Smooth muscle cell (in vitro differentiated cells): ENCODE data around the gene GOLGA6L22. TPM values are rescaled to one million over a fixed set of nuclear protein-coding genes. Genes with fewer than 3 reads are reported as not detected.
"Not testable (repeated sequence)": the region's sequence is repeated elsewhere in the genome, so short reads cannot be mapped to it uniquely, and the experiment has no call there.

Source experiments
- DNase-seq: peaks from one replicate; lab custom pipeline; 2025; ENCODE audit not compliant: unreplicated experiment; lab: John Stamatoyannopoulos, UW
- H2AFZ ChIP-seq: fragments of 200-600 bp; sonication (generic); 2 replicates; pipeline ENCODE4 v1.6.0; 2016; ENCODE audit warnings: antibody characterized with exemption, low read depth, mild to moderate bottlenecking
- H3F3A ChIP-seq: fragments of 200-600 bp; sonication (generic); 2 replicates; pipeline ENCODE4 v1.6.0; 2017; ENCODE audit warnings: antibody characterized with exemption, low read depth
- H3K27ac ChIP-seq: fragments of 200-600 bp; sonication (generic); 2 replicates; pipeline ENCODE4 v1.5.1; 2016; ENCODE audit warnings: low read depth, mild to moderate bottlenecking
- H3K27me3 ChIP-seq: fragments of 200-600 bp; sonication (generic); 2 replicates; pipeline ENCODE4 v1.6.1; 2016; ENCODE audit warnings: low read depth, mild to moderate bottlenecking
- H3K36me3 ChIP-seq: fragments of 200-600 bp; sonication (generic); 2 replicates; pipeline ENCODE4 v1.5.1; 2016; ENCODE audit warnings: low read depth
- H3K4me1 ChIP-seq: fragments of 200-600 bp; sonication (generic); 2 replicates; pipeline ENCODE4 v1.5.1; 2016; ENCODE audit warnings: low read depth
- H3K4me2 ChIP-seq: fragments of 200-600 bp; sonication (generic); 2 replicates; pipeline ENCODE4 v1.6.0; 2016; ENCODE audit warnings: mild to moderate bottlenecking
- H3K4me3 ChIP-seq: fragments of 200-600 bp; sonication (generic); 2 replicates; pipeline ENCODE4 v1.5.1; 2016; ENCODE audit warnings: mild to moderate bottlenecking
- H3K79me2 ChIP-seq: fragments of 200-600 bp; sonication (generic); 2 replicates; pipeline ENCODE4 v1.6.0; 2016; ENCODE audit warnings: low read depth, mild to moderate bottlenecking
- H3K9ac ChIP-seq: fragments of 200-600 bp; sonication (generic); 2 replicates; pipeline ENCODE4 v1.6.0; 2016; ENCODE audit warnings: low read depth
- H3K9me3 ChIP-seq: fragments of 200-600 bp; sonication (generic); replicated peaks from 2 replicates; pipeline ENCODE4 v1.5.1; 2016; ENCODE audit warnings: low read depth
- H4K20me1 ChIP-seq: fragments of 200-600 bp; sonication (generic); 2 replicates; pipeline ENCODE4 v1.6.0; 2016; ENCODE audit warnings: low read depth
- WGBS: methylation state at CpG from one replicate; pipeline ENCODE4 v1.1.7; 2016; ENCODE audit warnings: low lambda C conversion rate; 5-methylcytosine and 5-hydroxymethylcytosine counted together
- polyA plus RNA-seq: library from polyadenylated mRNA; unstranded; fragments of >200 nt; fragmentation: Nextera tagmentation; extraction: Ambion mirVana; gene quantifications from 2 replicates; pipeline ENCODE4 v1.2.1, GENCODE V29; 2016
- total RNA-seq: library from RNA; depleted of rRNA; stranded (reverse); fragments of >200 nt; gene quantifications from 2 replicates; pipeline ENCODE4 v1.2.3, GENCODE V29; 2014

Gene GOLGA6L22, protein sequence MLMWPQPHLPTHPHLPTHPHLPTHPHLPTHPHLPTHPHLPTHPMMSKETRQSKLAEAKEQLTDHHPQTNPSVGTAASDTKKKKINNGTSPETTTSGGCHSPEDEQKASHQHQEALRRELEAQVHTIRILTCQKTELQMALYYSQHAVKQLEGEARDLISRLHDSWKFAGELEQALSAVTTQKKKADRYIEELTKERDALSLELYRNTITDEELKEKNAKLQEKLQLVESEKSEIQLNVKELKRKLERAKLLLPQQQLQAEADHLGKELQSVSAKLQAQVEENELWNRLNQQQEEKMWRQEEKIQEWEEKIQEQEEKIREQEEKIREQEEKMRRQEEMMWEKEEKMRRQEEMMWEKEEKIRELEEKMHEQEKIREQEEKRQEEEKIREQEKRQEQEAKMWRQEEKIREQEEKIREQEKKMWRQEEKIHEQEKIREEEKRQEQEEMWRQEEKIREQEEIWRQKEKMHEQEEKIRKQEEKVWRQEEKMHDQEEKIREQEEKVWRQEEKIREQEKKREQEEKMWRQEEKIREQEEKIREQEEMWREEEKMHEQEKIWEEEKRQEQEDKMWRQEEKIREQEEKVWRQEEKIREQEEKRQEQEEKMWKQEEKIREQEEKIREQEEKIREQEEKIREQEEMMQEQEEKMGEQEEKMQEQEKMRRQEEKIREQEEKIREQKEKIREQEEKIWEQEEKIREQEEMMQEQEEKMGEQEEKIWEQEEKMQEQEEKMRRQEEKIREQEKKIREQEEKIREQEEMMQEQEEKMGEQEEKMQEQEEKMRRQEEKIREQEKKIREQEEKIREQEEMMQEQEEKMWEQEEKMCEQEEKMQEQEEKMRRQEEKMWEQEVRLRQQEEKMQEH
- total RNA-seq, result not detected in 2 replicates
- not detected in 2 replicates for polyA plus RNA-seq

DNA sequence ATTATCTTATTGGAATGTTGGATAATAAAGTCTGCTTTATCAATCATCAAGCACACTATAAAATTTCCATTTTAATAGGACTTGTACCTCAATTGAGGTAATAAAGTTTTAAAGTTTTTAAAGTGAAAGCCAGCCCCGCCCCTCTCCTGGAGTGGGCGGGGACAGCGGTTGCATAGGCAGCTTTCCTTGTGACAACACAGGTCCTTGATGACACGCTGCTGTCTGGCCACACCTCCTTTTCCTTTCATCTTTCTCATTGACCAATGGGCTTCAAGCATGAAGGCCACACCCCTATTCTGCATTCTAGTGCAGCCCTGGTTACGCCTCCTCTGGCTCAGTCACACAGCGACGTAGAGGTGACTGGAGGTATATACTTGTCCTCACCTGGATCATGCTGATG is at the start of gene GOLGA6L22:
TSS of gene GOLGA6L22 (plus strand) at position 301 of the 400 bp plus-strand sequence. CDS start at position 392, 91 bp downstream.
- not testable (repeated sequence) for H3K9me3 ChIP-seq, H3K4me1 ChIP-seq, H3K27ac ChIP-seq, H3K79me2 ChIP-seq, H2AFZ ChIP-seq, H3K36me3 ChIP-seq, DNase-seq, H4K20me1 ChIP-seq, H3K27me3 ChIP-seq, H3K4me2 ChIP-seq, H3F3A ChIP-seq, H3K4me3 ChIP-seq, H3K9ac ChIP-seq
- no CpG with 5 or more reads among the region's 7 CpGs for WGBS

DNA sequence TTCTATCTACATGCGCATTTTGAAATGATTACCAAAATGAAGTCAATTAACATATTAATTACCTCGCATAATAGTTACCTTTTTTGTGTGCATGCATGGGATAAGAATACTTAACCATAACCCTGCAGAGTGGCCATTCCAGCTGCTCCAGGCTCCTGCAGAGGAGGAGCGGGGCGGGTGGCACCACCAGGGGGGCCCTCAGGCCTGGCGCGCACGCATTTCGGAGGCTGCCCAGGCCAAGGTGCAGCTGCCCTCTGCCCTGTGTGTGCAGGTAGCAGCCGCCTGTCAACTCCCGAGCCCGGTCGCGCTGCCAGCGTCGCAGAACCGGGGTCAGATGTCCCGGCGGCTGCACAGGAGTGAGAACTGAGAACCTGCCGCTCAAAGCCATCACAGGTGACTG is 41.4 kb upstream of the GOLGA6L22 start:
- WGBS, result 90% methylated on average over 8 of the region's 19 CpGs
- H3K4me2 ChIP-seq, H3K27me3 ChIP-seq, DNase-seq, H3K9me3 ChIP-seq, H2AFZ ChIP-seq, H3K4me1 ChIP-seq, H3K36me3 ChIP-seq, H3K79me2 ChIP-seq, H4K20me1 ChIP-seq, H3K4me3 ChIP-seq, H3K9ac ChIP-seq, H3K27ac ChIP-seq, H3F3A ChIP-seq: not testable (repeated sequence)

DNA sequence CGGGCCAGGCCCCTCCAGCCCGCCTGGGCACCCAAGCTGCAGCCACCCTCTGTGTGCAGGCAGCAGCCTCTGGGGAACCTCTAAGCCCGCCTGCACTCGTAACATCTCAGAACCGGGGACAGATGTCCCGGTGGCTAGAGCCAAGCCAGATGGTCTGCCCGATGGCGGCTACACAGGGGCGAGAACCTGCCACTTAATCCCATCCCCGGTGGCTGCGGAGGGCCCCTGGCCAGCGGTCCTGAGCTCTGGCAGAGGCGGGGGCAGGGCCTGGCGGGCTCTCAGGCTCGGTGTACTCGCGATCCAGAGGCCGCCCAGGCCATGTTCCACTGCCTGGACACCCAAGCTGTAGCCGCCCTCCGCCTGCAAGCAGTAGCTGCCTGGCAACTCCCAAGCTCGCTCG is 40.9 kb upstream of the GOLGA6L22 start:
- not testable (repeated sequence) for H3K9ac ChIP-seq, H3K4me1 ChIP-seq
- WGBS, result 92% methylated on average over 10 of the region's 22 CpGs

DNA sequence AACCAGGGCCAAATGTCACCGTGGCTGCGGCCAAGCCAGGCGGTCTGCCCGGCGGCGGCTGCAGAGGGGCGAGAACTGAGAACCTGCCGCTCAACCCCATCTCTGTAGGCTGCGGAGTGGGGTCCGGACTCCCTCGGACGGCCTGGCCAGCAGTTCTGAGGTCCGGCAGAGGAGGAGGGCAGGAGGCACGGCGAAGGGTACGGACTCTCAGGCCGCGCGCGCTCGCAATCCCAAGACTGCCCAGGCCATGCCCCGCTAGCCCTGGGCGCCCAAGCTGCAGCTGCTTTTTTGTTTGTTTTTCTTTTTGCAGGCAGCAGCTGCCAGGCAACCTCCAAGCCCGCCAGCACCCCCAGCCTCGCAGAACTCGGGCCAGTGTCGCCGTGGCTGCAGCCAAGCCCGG is 40.5 kb upstream of the GOLGA6L22 start:
- H3K9me3 ChIP-seq, H3K4me1 ChIP-seq, H3K36me3 ChIP-seq, DNase-seq, H3K4me2 ChIP-seq, H3F3A ChIP-seq, H3K27me3 ChIP-seq, H4K20me1 ChIP-seq, H3K79me2 ChIP-seq, H2AFZ ChIP-seq, H3K9ac ChIP-seq, H3K27ac ChIP-seq, H3K4me3 ChIP-seq: not testable (repeated sequence)
- no CpG with 5 or more reads among the region's 29 CpGs for WGBS

More for the DNA sequence above, 40.9 kb upstream of the GOLGA6L22 start:
- H3F3A ChIP-seq, H3K79me2 ChIP-seq, H4K20me1 ChIP-seq, H3K9me3 ChIP-seq, H3K4me2 ChIP-seq, H3K27me3 ChIP-seq, H3K4me3 ChIP-seq, H3K36me3 ChIP-seq, DNase-seq, H3K27ac ChIP-seq, H2AFZ ChIP-seq: not testable (repeated sequence)

DNA sequence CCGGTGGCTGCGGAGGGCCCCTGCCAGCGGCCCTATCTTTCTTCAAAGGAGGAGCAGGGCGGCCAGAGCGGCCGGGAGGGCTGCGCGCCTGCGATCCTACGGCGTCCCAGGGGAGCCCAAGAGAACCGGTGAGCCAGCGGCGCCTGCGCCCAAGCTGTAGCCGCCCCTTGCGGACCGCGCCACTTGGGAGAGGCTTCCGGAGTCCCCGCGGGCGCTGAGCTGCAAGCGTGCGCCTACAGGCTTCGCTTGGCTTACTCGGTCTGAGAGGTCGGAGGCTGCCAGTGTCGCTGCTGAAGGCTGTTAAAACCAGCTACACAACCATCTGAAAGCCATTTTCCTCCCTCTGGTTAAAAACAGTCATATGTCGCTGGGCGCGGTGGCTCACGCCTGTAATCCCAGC is 40.0 kb upstream of the GOLGA6L22 start:
- H2AFZ ChIP-seq, H3K79me2 ChIP-seq, H3K4me1 ChIP-seq, H3F3A ChIP-seq, DNase-seq, H3K9ac ChIP-seq, H3K4me2 ChIP-seq, H3K27me3 ChIP-seq, H4K20me1 ChIP-seq, H3K36me3 ChIP-seq, H3K9me3 ChIP-seq, H3K4me3 ChIP-seq, H3K27ac ChIP-seq: not testable (repeated sequence)
- WGBS, result 95% methylated on average over 21 of the region's 33 CpGs

DNA sequence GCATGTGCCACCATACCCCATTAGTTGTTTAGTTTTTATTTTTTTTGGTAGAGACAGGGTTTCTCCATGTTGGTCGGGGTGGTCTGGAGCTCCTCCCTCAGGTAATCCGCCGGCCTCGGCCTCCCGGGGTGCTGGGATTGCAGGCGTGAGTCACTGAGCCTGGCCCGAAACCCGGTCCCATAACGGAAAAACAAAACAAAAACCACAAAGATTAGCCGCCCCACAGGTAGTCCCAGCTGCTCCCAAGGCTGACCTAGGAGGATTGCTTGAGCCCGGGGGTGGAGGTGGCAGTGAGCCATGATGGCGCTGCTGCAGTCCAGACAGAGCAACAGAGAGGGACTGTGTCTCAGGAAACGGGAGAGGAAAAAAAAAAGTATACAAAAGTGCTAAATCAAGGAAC is 38.4 kb upstream of the GOLGA6L22 start:
- not testable (repeated sequence) for H3K9me3 ChIP-seq, H3K9ac ChIP-seq, H3K27me3 ChIP-seq, H3K79me2 ChIP-seq, H3K27ac ChIP-seq, H4K20me1 ChIP-seq, H3K4me2 ChIP-seq, H3K4me1 ChIP-seq, DNase-seq, H3F3A ChIP-seq, H3K36me3 ChIP-seq, H2AFZ ChIP-seq, H3K4me3 ChIP-seq
- WGBS, result 86% methylated on average over 10 of the region's 13 CpGs

DNA sequence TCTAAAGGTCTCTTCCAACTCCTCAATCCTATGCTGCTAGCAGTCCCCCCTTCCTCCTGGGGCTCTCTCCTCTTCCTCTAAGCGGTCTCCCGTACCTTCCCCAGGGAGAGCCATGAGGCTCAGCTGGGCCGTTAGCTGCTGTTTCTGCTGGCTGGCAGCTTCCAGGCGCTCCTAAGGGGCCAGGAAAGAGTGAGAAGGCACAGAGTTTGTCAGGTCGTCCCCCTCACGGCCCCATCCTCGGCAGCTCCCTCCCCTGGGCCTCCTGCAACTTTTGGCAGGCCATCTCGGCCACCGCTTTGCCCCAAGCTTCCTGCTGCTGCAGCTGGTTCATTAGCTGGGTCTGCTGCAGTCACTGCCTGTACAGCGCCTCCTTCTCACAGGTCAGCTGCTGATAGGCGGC is 29.3 kb upstream of the GOLGA6L22 start:
- H2AFZ ChIP-seq, H3K27ac ChIP-seq, H3K36me3 ChIP-seq, H3K4me2 ChIP-seq, H4K20me1 ChIP-seq, H3K9me3 ChIP-seq, H3K9ac ChIP-seq, H3K79me2 ChIP-seq, H3K4me3 ChIP-seq, H3K4me1 ChIP-seq, H3F3A ChIP-seq, H3K27me3 ChIP-seq, DNase-seq: not testable (repeated sequence)
- WGBS, result 62% methylated on average over 5 of the region's 11 CpGs

DNA sequence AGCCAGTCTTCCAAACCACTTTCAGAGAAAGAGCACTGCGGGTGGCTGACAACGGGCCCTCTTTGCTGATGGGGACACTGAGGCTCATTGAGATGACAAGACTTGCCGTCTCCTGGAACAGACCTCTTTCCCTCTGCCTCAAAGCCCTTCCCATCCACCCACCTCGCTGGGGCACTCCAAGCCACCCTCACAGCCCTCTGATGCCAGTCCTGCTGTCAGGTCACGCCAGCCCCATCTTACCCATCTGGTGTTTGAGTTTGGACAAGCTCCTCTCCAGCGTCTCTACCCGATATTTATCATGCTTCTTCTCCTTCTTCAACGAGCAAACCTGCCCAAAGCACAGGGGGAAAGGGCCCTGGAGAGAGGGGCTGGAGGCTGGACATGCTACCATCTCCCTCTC is 27.0 kb upstream of the GOLGA6L22 start:
- H4K20me1 ChIP-seq, DNase-seq, H3K27me3 ChIP-seq, H3K9ac ChIP-seq, H3K4me1 ChIP-seq, H3K9me3 ChIP-seq, H3K4me2 ChIP-seq, H3F3A ChIP-seq, H3K4me3 ChIP-seq, H3K27ac ChIP-seq, H3K36me3 ChIP-seq, H3K79me2 ChIP-seq, H2AFZ ChIP-seq: not testable (repeated sequence)
- WGBS, result 62% methylated on average over 8 of the region's 8 CpGs
